Stomach smooth muscle (tissue), 2 donors: ENCODE data around the gene ACP5.

Experiments
- H3K27ac ChIP-seq: one replicate; pipeline ENCODE4 v1.7.0; 2013; ENCODE audit warnings: mild to moderate bottlenecking, low read length, inconsistent platforms
- H3K27me3 ChIP-seq, 2 donors: one replicate each; pipeline ENCODE4 v1.7.0; 2013; ENCODE audit warnings: low read length in 2 of 2; ENCODE audit not compliant: insufficient read depth in 2 of 2, control insufficient read depth in 1 of 2
- H3K36me3 ChIP-seq, 2 donors: one replicate each; pipeline ENCODE4 v1.7.0; 2013; ENCODE audit warnings: low read length in 2 of 2; ENCODE audit not compliant: control insufficient read depth in 2 of 2, insufficient read depth in 2 of 2
- H3K4me1 ChIP-seq: one replicate; pipeline ENCODE4 v1.7.0; 2013; ENCODE audit warnings: low read length; ENCODE audit not compliant: control insufficient read depth, insufficient read depth
- H3K4me3 ChIP-seq, 2 donors: one replicate each; pipeline ENCODE4 v1.7.0; 2013; ENCODE audit warnings: low read length in 2 of 2
- H3K9ac ChIP-seq, 2 donors: one replicate each; pipeline ENCODE4 v1.7.0; 2013; ENCODE audit warnings: low read length in 2 of 2, mild to moderate bottlenecking in 1 of 2
- H3K9me3 ChIP-seq, 2 donors: one replicate each; pipeline ENCODE4 v1.7.0; 2013; ENCODE audit warnings: low read length in 2 of 2; ENCODE audit not compliant: control insufficient read depth in 2 of 2
- donor health status: healthy.
- donor health status: Pancreatic carcinoma.

ACP5 gene

DNA sequence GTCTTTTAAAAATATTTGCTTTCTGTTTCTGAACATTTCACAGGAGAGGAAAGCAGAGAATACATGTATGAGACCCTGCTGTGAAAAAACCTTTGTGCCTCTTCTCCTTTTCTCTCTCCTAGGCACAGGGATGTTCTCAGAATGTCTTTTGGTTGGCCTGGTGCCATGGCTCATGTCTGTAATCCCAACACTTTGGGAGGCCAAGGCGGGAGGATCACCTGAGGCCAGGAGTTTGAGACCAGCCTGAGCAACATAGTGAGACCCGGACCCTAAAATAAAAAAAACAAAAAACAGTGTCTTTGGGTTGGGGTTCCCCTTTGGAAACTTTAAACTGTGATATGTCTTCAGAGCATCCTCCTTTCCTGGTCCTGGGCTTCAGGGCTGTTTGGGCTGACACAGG lies 21.3 kb upstream of the ACP5 start:
- H3K9me3 ChIP-seq: no peaks in the 10 kb centered on the region
- H3K4me1 ChIP-seq: peaks cover 7% of the 10 kb centered on the region
- peak overlapping the region in 1 of 2 donors; percentile 20 for H3K9ac ChIP-seq
- no peaks in the 10 kb centered on the region for H3K36me3 ChIP-seq
- no peaks in the 10 kb centered on the region for H3K27me3 ChIP-seq
- no peak overlapping the region for H3K4me3 ChIP-seq
- H3K27ac ChIP-seq: no peak overlapping the region

- peaks cover 7% of the 10 kb centered on the region for H3K4me1 ChIP-seq
- H3K9ac ChIP-seq: peak overlapping the region; percentile 94 to 98
- no peaks in the 10 kb centered on the region for H3K27me3 ChIP-seq
- no peaks in the 10 kb centered on the region for H3K36me3 ChIP-seq
- peak overlapping the region; percentile 88 to 96 for H3K4me3 ChIP-seq
- no peaks in the 10 kb centered on the region for H3K9me3 ChIP-seq
- peak overlapping the region; percentile 88 for H3K27ac ChIP-seq
Observed at GRCh38 chr19:11598103-11598483, 20.6 kb upstream of the ACP5 start.

GRCh38 chr19:11597202-11598102 lies 20.0 kb upstream of the ACP5 start, which contains the start of gene ZNF627:
ZNF627 (plus strand) TSS chr19:11597483; CDS start chr19:11597628, 145 bp downstream.
- Histone ChIP-seq H3K36me3 (no peaks in the 10 kb centered on the region), H3K9me3 (no peaks in the 10 kb centered on the region), H3K4me3 (peak within 1 kb of the TSS; percentile 88 to 96), H3K4me1 (peaks cover 7% of the 10 kb centered on the region), H3K9ac (peak within 1 kb of the TSS; percentile 94 to 98), H3K27me3 (no peaks in the 10 kb centered on the region), H3K27ac (peak within 1 kb of the TSS; percentile 88)

- no peaks in the 10 kb centered on the region for H3K36me3 ChIP-seq
- no peak overlapping the region for H3K9ac ChIP-seq
- no peaks in the 10 kb centered on the region for H3K27me3 ChIP-seq
- H3K9me3 ChIP-seq: no peaks in the 10 kb centered on the region
- peak overlapping the region in 1 of 2 donors; percentile 3 for H3K4me3 ChIP-seq
- H3K27ac ChIP-seq: no peak overlapping the region
- peaks cover 7% of the 10 kb centered on the region for H3K4me1 ChIP-seq
Observed at GRCh38 chr19:11596156-11596555, 18.7 kb upstream of the ACP5 start.

- H3K27me3 ChIP-seq: no peaks in the 10 kb centered on the region
- H3K4me3 ChIP-seq: no peak overlapping the region
- H3K4me1 ChIP-seq: peaks cover 4% of the 10 kb centered on the region
- no peak overlapping the region for H3K9ac ChIP-seq
- H3K36me3 ChIP-seq: no peaks in the 10 kb centered on the region
- H3K27ac ChIP-seq: no peak overlapping the region
- H3K9me3 ChIP-seq: no peaks in the 10 kb centered on the region
Observed at GRCh38 chr19:11594084-11594483, 16.6 kb upstream of the ACP5 start.

DNA sequence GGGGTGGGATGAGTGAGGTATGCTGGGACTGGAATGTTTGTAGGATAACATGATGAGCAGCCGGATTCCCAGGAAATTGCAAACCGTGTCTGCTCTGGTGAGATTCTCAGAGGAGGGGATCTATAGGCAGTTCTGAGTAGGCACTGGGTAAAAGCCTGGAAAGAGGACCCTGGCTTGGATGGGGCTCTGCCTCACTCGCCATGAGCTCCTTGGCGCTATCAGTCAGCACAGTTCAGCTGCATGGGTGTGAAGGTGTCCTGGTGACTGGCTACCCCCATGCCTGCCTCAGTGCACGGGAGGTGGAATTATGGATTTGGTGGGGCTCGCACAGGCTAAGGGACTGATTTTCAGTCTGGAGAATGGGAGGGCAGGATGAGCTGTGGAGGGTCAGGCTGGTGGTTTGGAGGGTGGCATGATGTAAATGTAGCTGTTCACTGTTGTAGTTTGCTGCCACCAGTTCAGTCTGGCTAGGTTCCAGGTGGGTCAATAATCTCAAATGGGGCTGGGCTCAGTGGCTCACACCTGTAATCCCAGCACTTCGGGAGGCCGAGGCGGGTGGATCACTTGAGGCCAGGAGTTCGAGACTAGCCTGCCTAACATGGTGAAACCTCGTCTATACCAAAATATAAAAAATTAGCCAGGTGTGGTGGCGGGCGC lies 10.7 kb upstream of the ACP5 start:
- H3K4me3 ChIP-seq: peak overlapping the region in 1 of 2 donors; percentile 8
- no peaks in the 10 kb centered on the region for H3K27me3 ChIP-seq
- peak overlapping the region in 1 of 2 donors; percentile 47 for H3K9ac ChIP-seq
- no peaks in the 10 kb centered on the region for H3K9me3 ChIP-seq
- H3K36me3 ChIP-seq: no peaks in the 10 kb centered on the region
- H3K27ac ChIP-seq: no peak overlapping the region
- peaks cover 4% of the 10 kb centered on the region for H3K4me1 ChIP-seq

- no peaks in the 10 kb centered on the region for H3K9me3 ChIP-seq
- peak overlapping the region in 1 of 2 donors; percentile 47 for H3K9ac ChIP-seq
- no peaks in the 10 kb centered on the region for H3K27me3 ChIP-seq
- no peak overlapping the region for H3K27ac ChIP-seq
- peak overlapping the region in 1 of 2 donors; percentile 8 for H3K4me3 ChIP-seq
- H3K4me1 ChIP-seq: peaks cover 4% of the 10 kb centered on the region
- H3K36me3 ChIP-seq: no peaks in the 10 kb centered on the region
Observed at GRCh38 chr19:11587302-11587974, 10.0 kb upstream of the ACP5 start.

- H3K36me3 ChIP-seq: no peaks in the 10 kb centered on the region
- no peak overlapping the region for H3K9ac ChIP-seq
- H3K27ac ChIP-seq: no peak overlapping the region
- no peak overlapping the region for H3K4me3 ChIP-seq
- H3K4me1 ChIP-seq: peaks cover 4% of the 10 kb centered on the region
- no peaks in the 10 kb centered on the region for H3K27me3 ChIP-seq
- H3K9me3 ChIP-seq: no peaks in the 10 kb centered on the region
Observed at GRCh38 chr19:11586331-11586730, 8.9 kb upstream of the ACP5 start.

GRCh38 chr19:11581740-11582139 lies 4.3 kb upstream of the ACP5 start:
- H3K9me3 ChIP-seq: no peaks in the 10 kb centered on the region
- no peak overlapping the region for H3K9ac ChIP-seq
- peaks cover 7 to 12% of the 10 kb centered on the region in 2 donors for H3K27me3 ChIP-seq
- no peak overlapping the region for H3K4me3 ChIP-seq
- H3K4me1 ChIP-seq: peaks cover 6% of the 10 kb centered on the region
- no peaks in the 10 kb centered on the region for H3K36me3 ChIP-seq
- H3K27ac ChIP-seq: no peak overlapping the region

GRCh38 chr19:11580116-11580515 lies 2.7 kb upstream of the ACP5 start:
- no peaks in the 10 kb centered on the region for H3K9me3 ChIP-seq
- no peaks in the 10 kb centered on the region for H3K36me3 ChIP-seq
- H3K4me1 ChIP-seq: peaks cover 6% of the 10 kb centered on the region
- no peak overlapping the region for H3K9ac ChIP-seq
- H3K4me3 ChIP-seq: no peak overlapping the region
- H3K27ac ChIP-seq: no peak overlapping the region
- H3K27me3 ChIP-seq: peaks cover 7 to 12% of the 10 kb centered on the region in 2 donors
